Peyer's patch (tissue), 4 donors: ENCODE measurements around the gene ZNF772. TPM values are rescaled to one million over a fixed set of nuclear protein-coding genes. Genes with fewer than 3 reads are reported as not detected.

ENCODE experiments used
- DNase-seq, 3 donors: peaks; one replicate each; pipeline ENCODE4 v3.0.0-alpha.2; 2017 to 2019
- H3K27ac ChIP-seq, 4 donors: fragments of 200-600 bp; sonication (generic); one replicate each; pipeline ENCODE4 v1.5.1; 2016 to 2019
- H3K27me3 ChIP-seq, 2 donors: fragments of 200-600 bp; sonication (generic); one replicate each; pipeline ENCODE4 v1.5.1; 2019
- H3K36me3 ChIP-seq, 3 donors: fragments of 200-600 bp; sonication (generic); one replicate each; pipeline ENCODE4 v1.5.1; 2016 to 2019
- H3K4me1 ChIP-seq, 4 donors: fragments of 200-600 bp; sonication (generic); one replicate each; pipeline ENCODE4 v1.5.1; 2016 to 2019
- H3K4me3 ChIP-seq, 4 donors: fragments of 200-600 bp; sonication (generic); 1 replicate in 3 of 4; 2 replicates in 1 of 4; pipeline ENCODE4 v1.5.1; 2016 to 2019; ENCODE audit warnings: mild to moderate bottlenecking in 1 of 4
- H3K9me3 ChIP-seq, 4 donors: fragments of 200-600 bp; sonication (generic); one replicate each; pipeline ENCODE4 v1.5.1; 2016 to 2019; ENCODE audit warnings: mild to moderate bottlenecking in 1 of 4
- CTCF ChIP-seq, 6 experiments: fragments of 450-650 bp in 4 of 6; fragments of 200-600 bp in 2 of 6; sonication (generic) in 1 of 6; IDR thresholded peaks; one replicate each; pipeline ENCODE4 v1.5.1; 2017 to 2019; ENCODE audit warnings: antibody characterized with exemption in 6 of 6, mild to moderate bottlenecking in 3 of 6, moderate library complexity in 1 of 6
- POLR2A ChIP-seq, 2 donors: fragments of 450-650 bp; IDR thresholded peaks; one replicate each; pipeline ENCODE4 v1.5.1; 2017; ENCODE audit warnings: antibody characterized with exemption in 2 of 2, mild to moderate bottlenecking in 2 of 2, moderate library complexity in 2 of 2
- total RNA-seq, 4 donors: library from RNA; depleted of rRNA; stranded (reverse); fragments of >200 nt; gene quantifications; one replicate each; pipeline ENCODE4 v1.1.0, GENCODE V29; 2016

ZNF772 gene
- total RNA-seq, 4 donors from 2014 or later, result 4.0 to 32.2 (median 12.0) TPM

- TF ChIP-seq POLR2A (IDR thresholded peaks at IDR 0.05) (no peak), CTCF (IDR thresholded peaks at IDR 0.05) (peak in 4 of 6 experiments; percentile 13 to 51 (median 47))
- H3K27me3 ChIP-seq, result no peaks in the 10 kb centered on the region
- no peaks in the 10 kb centered on the region for H3K4me1 ChIP-seq
- DNase-seq, result no peak
- H3K36me3 ChIP-seq, result peaks cover 0 to 5% (median 0%) of the 10 kb centered on the region in 3 donors
- H3K9me3 ChIP-seq, result peaks cover 0 to 63% (median 7%) of the 10 kb centered on the region in 4 donors
- no peak overlapping the region for H3K27ac ChIP-seq
- no peak overlapping the region for H3K4me3 ChIP-seq
Measured at GRCh38 chr19:57465680-57466381, 11.5 kb downstream of the ZNF772 start.

GRCh38 chr19:57452307-57452706 is 25.1 kb downstream of the ZNF772 start:
- Histone ChIP-seq H3K27ac (no peak overlapping the region), H3K4me1 (no peaks in the 10 kb centered on the region), H3K4me3 (no peak overlapping the region), H3K27me3 (no peaks in the 10 kb centered on the region), H3K9me3 (peaks cover 0 to 31% (median 0%) of the 10 kb centered on the region in 4 donors), H3K36me3 (no peaks in the 10 kb centered on the region)
- TF ChIP-seq POLR2A (IDR thresholded peaks at IDR 0.05), result no peak
- no peak for TF ChIP-seq CTCF (IDR thresholded peaks at IDR 0.05)
- no peak for DNase-seq

- peaks cover 0 to 36% (median 0%) of the 10 kb centered on the region in 4 donors for H3K9me3 ChIP-seq
- H3K27me3 ChIP-seq, result no peaks in the 10 kb centered on the region
- no peak for TF ChIP-seq POLR2A (IDR thresholded peaks at IDR 0.05)
- TF ChIP-seq CTCF (IDR thresholded peaks at IDR 0.05), result no peak
- peaks cover 0 to 37% (median 0%) of the 10 kb centered on the region in 3 donors for H3K36me3 ChIP-seq
- no peak overlapping the region for H3K27ac ChIP-seq
- no peak overlapping the region for H3K4me3 ChIP-seq
- DNase-seq, result peak in 1 of 3 donors; percentile 28
- H3K4me1 ChIP-seq, result no peaks in the 10 kb centered on the region
Measured at GRCh38 chr19:57443121-57443696, 34.2 kb downstream of the ZNF772 start.

GRCh38 chr19:57441979-57442752 is 35.2 kb downstream of the ZNF772 start:
- TF ChIP-seq POLR2A (IDR thresholded peaks at IDR 0.05), result no peak
- no peak for TF ChIP-seq CTCF (IDR thresholded peaks at IDR 0.05)
- H3K36me3 ChIP-seq, result peaks cover 0 to 37% (median 0%) of the 10 kb centered on the region in 3 donors
- H3K27me3 ChIP-seq, result no peaks in the 10 kb centered on the region
- no peaks in the 10 kb centered on the region for H3K4me1 ChIP-seq
- DNase-seq, result no peak
- no peak overlapping the region for H3K4me3 ChIP-seq
- H3K27ac ChIP-seq, result no peak overlapping the region
- H3K9me3 ChIP-seq, result peaks cover 0 to 29% (median 0%) of the 10 kb centered on the region in 4 donors

GRCh38 chr19:57438925-57439324 is 38.4 kb downstream of the ZNF772 start:
- Histone ChIP-seq H3K27me3 (no peaks in the 10 kb centered on the region), H3K27ac (no peak overlapping the region), H3K4me1 (peaks cover 0 to 11% (median 0%) of the 10 kb centered on the region in 4 donors), H3K4me3 (no peak overlapping the region), H3K36me3 (peaks cover 0 to 20% (median 0%) of the 10 kb centered on the region in 3 donors), H3K9me3 (peaks cover 0 to 10% (median 0%) of the 10 kb centered on the region in 4 donors)
- DNase-seq, result no peak
- TF ChIP-seq CTCF (IDR thresholded peaks at IDR 0.05), result no peak
- TF ChIP-seq POLR2A (IDR thresholded peaks at IDR 0.05), result no peak
